ENCODE results near the gene MIPEP. TPM values are rescaled to one million over a fixed set of nuclear protein-coding genes. Genes with fewer than 3 reads are reported as not detected.

The MIPEP gene
- total and polyA plus RNA-seq, 10 of the 15 experiments (the other 5 are each of a cell fraction or from before 2014, with no cell fraction given): 15.6 to 56.2 (median 29.8) TPM

DNA sequence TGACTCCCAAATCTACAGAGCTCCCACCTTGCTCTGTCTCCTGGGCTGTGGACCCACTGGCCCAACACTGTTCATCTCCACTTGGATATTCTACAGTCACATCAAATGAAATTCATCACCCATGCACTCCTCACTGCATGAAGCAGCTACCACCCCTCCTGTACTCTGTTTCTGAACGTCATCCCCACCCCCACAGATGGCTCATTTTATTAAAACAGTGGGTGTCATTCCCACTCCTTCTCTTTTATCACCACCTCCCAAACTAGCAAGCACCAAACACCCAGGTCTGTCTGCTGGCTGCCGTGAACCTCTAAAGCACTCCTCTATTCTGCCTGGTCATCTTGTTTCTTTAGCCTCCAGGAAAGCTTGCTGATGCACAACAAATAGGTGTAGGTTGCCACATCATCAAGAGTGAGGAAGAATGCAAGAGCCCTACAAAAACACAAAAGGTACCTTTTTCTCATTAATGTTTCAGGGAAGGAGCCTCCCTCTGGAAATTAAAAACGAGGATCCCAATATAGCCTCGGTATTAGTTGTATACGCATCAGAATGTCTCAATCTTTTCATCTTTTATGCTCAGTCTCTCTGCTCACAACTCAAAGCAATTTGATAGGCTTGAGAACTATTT is 91.8 kb downstream of the MIPEP start (continued):
- no peak for TF ChIP-seq ZBTB11 (CRISPR knock-in tag; IDR thresholded peaks at IDR 0.05)
- TF ChIP-seq JUNB (IDR thresholded peaks at IDR 0.05): no peak
- TF ChIP-seq, protein P1, sequence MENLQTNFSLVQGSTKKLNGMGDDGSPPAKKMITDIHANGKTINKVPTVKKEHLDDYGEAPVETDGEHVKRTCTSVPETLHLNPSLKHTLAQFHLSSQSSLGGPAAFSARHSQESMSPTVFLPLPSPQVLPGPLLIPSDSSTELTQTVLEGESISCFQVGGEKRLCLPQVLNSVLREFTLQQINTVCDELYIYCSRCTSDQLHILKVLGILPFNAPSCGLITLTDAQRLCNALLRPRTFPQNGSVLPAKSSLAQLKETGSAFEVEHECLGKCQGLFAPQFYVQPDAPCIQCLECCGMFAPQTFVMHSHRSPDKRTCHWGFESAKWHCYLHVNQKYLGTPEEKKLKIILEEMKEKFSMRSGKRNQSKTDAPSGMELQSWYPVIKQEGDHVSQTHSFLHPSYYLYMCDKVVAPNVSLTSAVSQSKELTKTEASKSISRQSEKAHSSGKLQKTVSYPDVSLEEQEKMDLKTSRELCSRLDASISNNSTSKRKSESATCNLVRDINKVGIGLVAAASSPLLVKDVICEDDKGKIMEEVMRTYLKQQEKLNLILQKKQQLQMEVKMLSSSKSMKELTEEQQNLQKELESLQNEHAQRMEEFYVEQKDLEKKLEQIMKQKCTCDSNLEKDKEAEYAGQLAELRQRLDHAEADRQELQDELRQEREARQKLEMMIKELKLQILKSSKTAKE (IDR thresholded peaks at IDR 0.05; ENCODE audit: low read depth, poor library complexity, severe bottlenecking): no peak
- no peak for TF ChIP-seq CEBPB (IDR thresholded peaks at IDR 0.05; ENCODE audit: borderline replicate concordance in 1 of 2, low read depth in 2 of 2, low read length in 2 of 2)
- TF ChIP-seq ZNF207 (IDR thresholded peaks at IDR 0.05; ENCODE audit: borderline replicate concordance): no peak
- TF ChIP-seq KLF5 (IDR thresholded peaks at IDR 0.05; ENCODE audit: partially characterized antibody): no peak

Measured in GM12878 (cell line).